ENCODE results near the gene LGALS1.
A peak's percentile ranks its signal among the peaks of the same experiment; 100 is the strongest.

Gene LGALS1

GRCh38 chr22:37660709-37661045 is 14.8 kb upstream of the LGALS1 start:
- Histone ChIP-seq H3K4me3 (replicated peaks; ENCODE audit: insufficient read depth, low read length) (peak overlapping the region; percentile 92), H3K27ac (replicated peaks) (no peak overlapping the region)

GRCh38 chr22:37661160-37661924 is 14.1 kb upstream of the LGALS1 start:
- peak overlapping the region; percentile 92 for H3K4me3 ChIP-seq (replicated peaks; ENCODE audit: insufficient read depth, low read length)
- no peak overlapping the region for H3K27ac ChIP-seq (replicated peaks)
- no peaks in the 10 kb centered on the region for H3K27me3 ChIP-seq (ENCODE audit: insufficient read depth, poor library complexity, severe bottlenecking)
- TF ChIP-seq CTCF (IDR thresholded peaks at IDR 0.05; ENCODE audit: insufficient read depth, low read length) (peak; percentile 27), GABPA (IDR thresholded peaks at IDR 0.05; ENCODE audit: low read depth) (no peak)
- no peak for DNase-seq (ENCODE audit: low read depth in 1 of 2, low spot score in 1 of 2)

More at GRCh38 chr22:37660709-37661045, 14.8 kb upstream of the LGALS1 start:
- no peak for DNase-seq (ENCODE audit: low read depth in 1 of 2, low spot score in 1 of 2)
- H3K27me3 ChIP-seq (ENCODE audit: insufficient read depth, poor library complexity, severe bottlenecking): no peaks in the 10 kb centered on the region
- TF ChIP-seq GABPA (IDR thresholded peaks at IDR 0.05; ENCODE audit: low read depth) (no peak), POLR2AphosphoS5 (IDR thresholded peaks at IDR 0.05; ENCODE audit: low read depth) (no peak), CTCF (IDR thresholded peaks at IDR 0.05; ENCODE audit: insufficient read depth, low read length) (no peak), SPI1 (IDR thresholded peaks at IDR 0.05; ENCODE audit: borderline replicate concordance, low read depth) (no peak), REST (IDR thresholded peaks at IDR 0.05; ENCODE audit: insufficient replicate concordance, low read depth) (no peak)

DNA sequence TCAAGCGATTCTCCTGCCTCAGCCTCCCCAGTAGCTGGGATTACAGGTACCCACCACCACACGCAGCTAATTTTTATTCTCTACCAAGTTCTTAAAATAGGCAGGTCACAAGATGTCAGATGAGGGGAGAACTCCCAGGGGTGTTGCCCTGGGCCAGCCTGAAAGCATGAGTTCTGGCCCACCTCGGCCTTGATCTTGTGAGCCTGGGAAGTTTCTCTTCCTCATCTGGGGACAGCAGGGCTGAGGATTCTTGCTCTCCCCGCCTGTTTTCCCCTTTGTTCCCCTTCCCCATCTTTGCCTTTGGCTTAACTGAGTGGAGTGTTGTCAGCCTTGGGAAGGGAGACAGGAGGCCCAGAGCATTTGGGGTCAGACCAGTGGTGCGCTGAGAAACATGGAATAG is 13.4 kb upstream of the LGALS1 start:
- TF ChIP-seq REST (IDR thresholded peaks at IDR 0.05; ENCODE audit: insufficient replicate concordance, low read depth) (no peak), GABPA (IDR thresholded peaks at IDR 0.05; ENCODE audit: low read depth) (no peak), CTCF (IDR thresholded peaks at IDR 0.05; ENCODE audit: insufficient read depth, low read length) (no peak), SPI1 (IDR thresholded peaks at IDR 0.05; ENCODE audit: borderline replicate concordance, low read depth) (no peak)
- H3K27ac ChIP-seq (replicated peaks): no peak overlapping the region
- H3K4me3 ChIP-seq (replicated peaks; ENCODE audit: insufficient read depth, low read length): no peak overlapping the region

More for the DNA sequence above, 13.4 kb upstream of the LGALS1 start:
- H3K27me3 ChIP-seq (ENCODE audit: insufficient read depth, poor library complexity, severe bottlenecking): no peaks in the 10 kb centered on the region
- no peak for DNase-seq (ENCODE audit: low read depth in 1 of 2, low spot score in 1 of 2)
